ENCODE data around the gene RABIF.

Gene RABIF

DNA sequence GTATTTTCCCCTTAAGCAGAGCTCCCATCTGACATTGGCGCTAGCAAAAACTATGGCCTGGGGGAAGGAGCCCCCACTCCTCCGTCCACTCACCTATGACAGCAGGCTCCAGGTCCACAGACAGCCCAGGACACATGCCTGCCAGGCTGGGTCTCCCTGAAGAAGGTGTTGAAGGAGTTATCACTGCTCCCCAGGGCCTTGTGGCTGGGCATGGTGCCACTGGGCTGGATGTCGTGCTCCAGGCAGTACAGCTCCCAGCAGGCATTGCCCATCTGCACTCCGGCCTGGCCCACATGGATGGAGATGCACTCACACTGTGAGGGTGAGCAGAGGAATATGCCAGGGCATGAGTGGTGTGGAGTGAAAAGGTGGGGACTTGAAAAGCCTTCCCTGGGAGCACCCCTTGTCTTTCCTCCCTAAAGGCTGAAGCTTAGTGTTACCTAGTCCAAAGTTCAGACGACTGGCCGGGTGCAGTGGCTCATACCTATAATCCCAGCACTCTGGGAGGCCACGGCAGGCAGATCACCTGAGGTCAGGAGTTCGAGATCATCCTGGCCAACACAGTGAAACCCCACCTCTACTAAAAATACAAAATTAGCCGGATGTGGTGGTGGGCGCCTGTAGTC, 30.0 kb downstream of the RABIF start:
- H3K27me3 ChIP-seq (ENCODE audit: insufficient read depth, low read depth): no peaks in the 10 kb centered on the region
- H3K4me1 ChIP-seq (ENCODE audit: low read depth, poor library complexity, severe bottlenecking): no peaks in the 10 kb centered on the region
- no peak overlapping the region for H3K4me2 ChIP-seq
- no peak overlapping the region for H3K9ac ChIP-seq
- no peaks in the 10 kb centered on the region for H4K20me1 ChIP-seq (ENCODE audit: insufficient read depth)
- H2AFZ ChIP-seq (ENCODE audit: low read depth): no peak overlapping the region
- H3K36me3 ChIP-seq (ENCODE audit: insufficient read depth): no peaks in the 10 kb centered on the region
- no peaks in the 10 kb centered on the region for H3K79me2 ChIP-seq (ENCODE audit: insufficient read depth, low read depth)
- TF ChIP-seq, protein P1, sequence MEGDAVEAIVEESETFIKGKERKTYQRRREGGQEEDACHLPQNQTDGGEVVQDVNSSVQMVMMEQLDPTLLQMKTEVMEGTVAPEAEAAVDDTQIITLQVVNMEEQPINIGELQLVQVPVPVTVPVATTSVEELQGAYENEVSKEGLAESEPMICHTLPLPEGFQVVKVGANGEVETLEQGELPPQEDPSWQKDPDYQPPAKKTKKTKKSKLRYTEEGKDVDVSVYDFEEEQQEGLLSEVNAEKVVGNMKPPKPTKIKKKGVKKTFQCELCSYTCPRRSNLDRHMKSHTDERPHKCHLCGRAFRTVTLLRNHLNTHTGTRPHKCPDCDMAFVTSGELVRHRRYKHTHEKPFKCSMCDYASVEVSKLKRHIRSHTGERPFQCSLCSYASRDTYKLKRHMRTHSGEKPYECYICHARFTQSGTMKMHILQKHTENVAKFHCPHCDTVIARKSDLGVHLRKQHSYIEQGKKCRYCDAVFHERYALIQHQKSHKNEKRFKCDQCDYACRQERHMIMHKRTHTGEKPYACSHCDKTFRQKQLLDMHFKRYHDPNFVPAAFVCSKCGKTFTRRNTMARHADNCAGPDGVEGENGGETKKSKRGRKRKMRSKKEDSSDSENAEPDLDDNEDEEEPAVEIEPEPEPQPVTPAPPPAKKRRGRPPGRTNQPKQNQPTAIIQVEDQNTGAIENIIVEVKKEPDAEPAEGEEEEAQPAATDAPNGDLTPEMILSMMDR (conservative IDR thresholded peaks at IDR 0.05; ENCODE audit: low read depth, low read length): no peak
- H3K27ac ChIP-seq: no peak overlapping the region
- H3K4me3 ChIP-seq (IDR thresholded peaks at IDR 0.05; ENCODE audit: insufficient read depth, low read depth, low read length): no peak overlapping the region

DNA sequence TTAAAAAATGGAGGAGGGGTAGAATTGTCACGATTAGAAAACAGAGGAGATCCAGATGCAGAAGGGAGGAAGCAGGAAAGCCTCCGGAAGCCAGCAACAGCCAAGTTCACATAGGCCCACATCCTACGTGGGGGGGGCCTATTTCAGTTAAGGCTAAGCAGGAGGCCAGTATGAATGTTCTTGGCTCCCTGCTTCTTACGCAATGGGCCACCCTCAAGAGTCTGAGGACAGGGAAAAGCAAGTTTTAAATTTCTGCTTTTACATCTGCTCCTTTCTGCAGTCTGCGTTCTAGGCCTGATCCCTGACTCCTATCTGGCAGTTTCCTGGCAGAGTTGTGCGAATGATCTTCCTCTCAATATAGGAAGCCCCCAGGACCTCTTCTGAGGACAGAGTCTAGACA, 30.6 kb downstream of the RABIF start:
- H3K27ac ChIP-seq: no peak overlapping the region

DNA sequence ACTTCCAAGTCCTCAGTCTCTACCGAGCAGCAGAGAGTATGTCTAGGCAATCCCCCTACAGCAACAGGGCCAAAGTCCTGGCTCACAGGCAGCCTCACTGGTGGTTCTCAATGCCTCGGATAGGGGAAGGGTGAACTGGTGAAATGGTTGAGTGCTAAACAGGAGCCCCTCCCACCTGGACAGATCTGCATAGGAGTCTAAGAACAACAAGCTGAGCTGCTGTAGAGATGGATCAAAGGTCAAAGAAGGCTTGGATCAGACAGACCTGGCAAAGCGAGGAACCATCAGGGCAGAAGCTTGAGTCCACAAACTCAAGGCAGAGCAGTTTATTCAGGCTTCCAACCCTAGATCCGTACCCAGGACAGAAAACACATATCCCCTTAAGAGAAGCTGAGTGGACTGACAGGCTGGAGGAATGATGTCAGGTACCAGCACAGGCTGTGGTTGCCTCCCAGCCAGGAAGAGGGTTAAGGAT, 31.8 kb downstream of the RABIF start:
- no peaks in the 10 kb centered on the region for H3K4me1 ChIP-seq (ENCODE audit: low read depth, poor library complexity, severe bottlenecking)
- no peaks in the 10 kb centered on the region for H3K36me3 ChIP-seq (ENCODE audit: insufficient read depth)
- TF ChIP-seq, protein P1 (conservative IDR thresholded peaks at IDR 0.05; ENCODE audit: low read depth, low read length): no peak
- H3K79me2 ChIP-seq (ENCODE audit: insufficient read depth, low read depth): no peaks in the 10 kb centered on the region
- no peak overlapping the region for H3K4me2 ChIP-seq
- no peaks in the 10 kb centered on the region for H4K20me1 ChIP-seq (ENCODE audit: insufficient read depth)
- no peak overlapping the region for H3K4me3 ChIP-seq (IDR thresholded peaks at IDR 0.05; ENCODE audit: insufficient read depth, low read depth, low read length)
- H3K9ac ChIP-seq: no peak overlapping the region
- H2AFZ ChIP-seq (ENCODE audit: low read depth): no peak overlapping the region
- H3K27ac ChIP-seq: no peak overlapping the region
- no peaks in the 10 kb centered on the region for H3K27me3 ChIP-seq (ENCODE audit: insufficient read depth, low read depth)

More for the DNA sequence above, 30.6 kb downstream of the RABIF start:
- H3K4me1 ChIP-seq (ENCODE audit: low read depth, poor library complexity, severe bottlenecking): no peaks in the 10 kb centered on the region
- no peaks in the 10 kb centered on the region for H3K27me3 ChIP-seq (ENCODE audit: insufficient read depth, low read depth)
- TF ChIP-seq, protein P1 (conservative IDR thresholded peaks at IDR 0.05; ENCODE audit: low read depth, low read length): no peak
- H3K9ac ChIP-seq: no peak overlapping the region
- no peak overlapping the region for H3K4me3 ChIP-seq (IDR thresholded peaks at IDR 0.05; ENCODE audit: insufficient read depth, low read depth, low read length)
- no peaks in the 10 kb centered on the region for H4K20me1 ChIP-seq (ENCODE audit: insufficient read depth)
- H3K79me2 ChIP-seq (ENCODE audit: insufficient read depth, low read depth): no peaks in the 10 kb centered on the region
- no peaks in the 10 kb centered on the region for H3K36me3 ChIP-seq (ENCODE audit: insufficient read depth)
- no peak overlapping the region for H3K4me2 ChIP-seq
- H2AFZ ChIP-seq (ENCODE audit: low read depth): no peak overlapping the region

DNA sequence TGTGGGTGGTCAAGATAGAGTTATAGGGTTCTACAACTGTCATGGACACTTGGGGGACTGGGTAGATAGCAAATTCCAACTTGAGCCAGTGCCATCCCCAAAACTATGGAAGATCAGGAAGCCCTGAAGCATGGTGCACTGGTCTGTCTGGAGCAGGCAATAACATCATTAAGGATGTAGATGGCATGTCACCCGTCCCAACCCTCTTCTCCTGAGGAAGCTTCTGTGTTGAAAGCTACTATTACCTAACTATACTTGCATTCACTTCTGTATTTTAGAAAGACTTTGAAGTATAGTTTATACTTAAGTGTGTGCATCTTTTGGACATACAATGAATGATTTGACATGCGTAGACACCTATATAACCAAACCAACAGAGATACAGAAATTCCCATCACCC, 32.9 kb downstream of the RABIF start:
- H3K9ac ChIP-seq: no peak overlapping the region
- no peaks in the 10 kb centered on the region for H3K4me1 ChIP-seq (ENCODE audit: low read depth, poor library complexity, severe bottlenecking)
- H3K79me2 ChIP-seq (ENCODE audit: insufficient read depth, low read depth): no peaks in the 10 kb centered on the region
- H3K36me3 ChIP-seq (ENCODE audit: insufficient read depth): no peaks in the 10 kb centered on the region
- no peak overlapping the region for H2AFZ ChIP-seq (ENCODE audit: low read depth)
- TF ChIP-seq, protein P1 (conservative IDR thresholded peaks at IDR 0.05; ENCODE audit: low read depth, low read length): no peak
- H3K27ac ChIP-seq: no peak overlapping the region
- H3K27me3 ChIP-seq (ENCODE audit: insufficient read depth, low read depth): no peaks in the 10 kb centered on the region
- H3K4me3 ChIP-seq (IDR thresholded peaks at IDR 0.05; ENCODE audit: insufficient read depth, low read depth, low read length): no peak overlapping the region
- no peak overlapping the region for H3K4me2 ChIP-seq
- H4K20me1 ChIP-seq (ENCODE audit: insufficient read depth): no peaks in the 10 kb centered on the region

Measured in KMS-11 (cell line).